Subcutaneous abdominal adipose tissue (tissue), 5 donors: ENCODE measurements around the gene C11orf21.

Source experiments
- H3K27ac ChIP-seq: one replicate; pipeline ENCODE4 v1.7.0; 2013; ENCODE audit warnings: low read depth, mild to moderate bottlenecking, inconsistent platforms, low read length, moderate library complexity
- H3K27me3 ChIP-seq, 5 donors: one replicate each; pipeline ENCODE4 v1.7.0; 2013; ENCODE audit warnings: low read length in 5 of 5, inconsistent platforms in 1 of 5; ENCODE audit not compliant: control insufficient read depth in 5 of 5, insufficient read depth in 4 of 5
- H3K36me3 ChIP-seq, 5 donors: one replicate each; pipeline ENCODE4 v1.7.0; 2013; ENCODE audit warnings: low read length in 5 of 5; ENCODE audit not compliant: control insufficient read depth in 5 of 5, insufficient read depth in 5 of 5
- H3K4me1 ChIP-seq, 5 donors: one replicate each; pipeline ENCODE4 v1.7.0; 2013; ENCODE audit warnings: low read length in 5 of 5, mild to moderate bottlenecking in 3 of 5, moderate library complexity in 1 of 5; ENCODE audit not compliant: control insufficient read depth in 5 of 5, insufficient read depth in 5 of 5
- H3K4me3 ChIP-seq, 5 donors: one replicate each; pipeline ENCODE4 v1.7.0; 2013; ENCODE audit warnings: low read length in 5 of 5, low read depth in 1 of 5
- H3K9ac ChIP-seq, 5 donors: one replicate each; pipeline ENCODE4 v1.7.0; 2013; ENCODE audit warnings: low read length in 5 of 5, mild to moderate bottlenecking in 4 of 5, moderate library complexity in 3 of 5
- H3K9me3 ChIP-seq, 5 donors: one replicate each; pipeline ENCODE4 v1.7.0; 2013; ENCODE audit warnings: low read length in 5 of 5; ENCODE audit not compliant: control insufficient read depth in 5 of 5
- donor health status: healthy.
- donor health status: healthy.
- donor health status: healthy.
- donor health status: healthy.
- donor health status: healthy.

The C11orf21 gene

GRCh38 chr11:2315395-2316168, 13.9 kb upstream of the C11orf21 start:
- Histone ChIP-seq H3K4me3 (peak overlapping the region in 2 of 5 donors; percentile 37 to 46), H3K27me3 (no peaks in the 10 kb centered on the region), H3K4me1 (peaks cover 2 to 47% (median 36%) of the 10 kb centered on the region in 5 donors), H3K9ac (peak overlapping the region in 2 of 5 donors; percentile 34 to 63), H3K27ac (peak overlapping the region; percentile 78), H3K9me3 (peaks cover 0 to 8% (median 6%) of the 10 kb centered on the region in 5 donors), H3K36me3 (no peaks in the 10 kb centered on the region)

- H3K4me1 ChIP-seq: peaks cover 2 to 41% (median 36%) of the 10 kb centered on the region in 5 donors
- no peaks in the 10 kb centered on the region for H3K27me3 ChIP-seq
- no peaks in the 10 kb centered on the region for H3K36me3 ChIP-seq
- H3K4me3 ChIP-seq: peak overlapping the region in 2 of 5 donors; percentile 37 to 46
- peak overlapping the region; percentile 78 for H3K27ac ChIP-seq
- H3K9ac ChIP-seq: peak overlapping the region in 4 of 5 donors; percentile 5 to 63 (median 32)
- peaks cover 0 to 8% (median 6%) of the 10 kb centered on the region in 5 donors for H3K9me3 ChIP-seq
Measured at GRCh38 chr11:2314525-2315394, 13.0 kb upstream of the C11orf21 start.

GRCh38 chr11:2314136-2314524, 12.4 kb upstream of the C11orf21 start:
- peaks cover 2 to 41% (median 36%) of the 10 kb centered on the region in 5 donors for H3K4me1 ChIP-seq
- H3K9ac ChIP-seq: peak overlapping the region in 3 of 5 donors; percentile 5 to 43 (median 30)
- H3K36me3 ChIP-seq: no peaks in the 10 kb centered on the region
- no peaks in the 10 kb centered on the region for H3K27me3 ChIP-seq
- peaks cover 0 to 8% (median 6%) of the 10 kb centered on the region in 5 donors for H3K9me3 ChIP-seq
- H3K4me3 ChIP-seq: peak overlapping the region in 1 of 5 donors; percentile 40
- peak overlapping the region; percentile 78 for H3K27ac ChIP-seq

- peak overlapping the region; percentile 78 for H3K27ac ChIP-seq
- H3K27me3 ChIP-seq: no peaks in the 10 kb centered on the region
- H3K9ac ChIP-seq: no peak overlapping the region
- H3K4me3 ChIP-seq: no peak overlapping the region
- H3K4me1 ChIP-seq: peaks cover 2 to 41% (median 36%) of the 10 kb centered on the region in 5 donors
- no peaks in the 10 kb centered on the region for H3K36me3 ChIP-seq
- H3K9me3 ChIP-seq: peaks cover 0 to 8% (median 6%) of the 10 kb centered on the region in 5 donors
Measured at GRCh38 chr11:2313051-2313951, 11.6 kb upstream of the C11orf21 start.

- Histone ChIP-seq H3K4me3 (no peak overlapping the region), H3K9me3 (peaks cover 0 to 2% (median under 1%) of the 10 kb centered on the region in 5 donors), H3K27ac (peak overlapping the region; percentile 60), H3K9ac (peak overlapping the region in 2 of 5 donors; percentile 17 to 36), H3K36me3 (no peaks in the 10 kb centered on the region), H3K27me3 (no peaks in the 10 kb centered on the region), H3K4me1 (peaks cover 2 to 45% (median 39%) of the 10 kb centered on the region in 5 donors)
Measured at GRCh38 chr11:2312232-2313042, 10.7 kb upstream of the C11orf21 start.

GRCh38 chr11:2311353-2312133, 9.8 kb upstream of the C11orf21 start:
- Histone ChIP-seq H3K9ac (peak overlapping the region in 3 of 5 donors; percentile 8 to 36 (median 17)), H3K27ac (peak overlapping the region; percentile 60), H3K36me3 (no peaks in the 10 kb centered on the region), H3K27me3 (no peaks in the 10 kb centered on the region), H3K9me3 (no peaks in the 10 kb centered on the region), H3K4me3 (no peak overlapping the region), H3K4me1 (peaks cover 4 to 52% (median 47%) of the 10 kb centered on the region in 5 donors)

- Histone ChIP-seq H3K36me3 (no peaks in the 10 kb centered on the region), H3K9me3 (no peaks in the 10 kb centered on the region), H3K4me1 (peaks cover 6 to 58% (median 54%) of the 10 kb centered on the region in 5 donors), H3K27ac (peak overlapping the region; percentile 60), H3K4me3 (no peak overlapping the region), H3K9ac (no peak overlapping the region), H3K27me3 (no peaks in the 10 kb centered on the region)
Measured at GRCh38 chr11:2310786-2311352, 9.2 kb upstream of the C11orf21 start.

GRCh38 chr11:2310073-2310785, 8.5 kb upstream of the C11orf21 start:
- no peak overlapping the region for H3K4me3 ChIP-seq
- peaks cover 10 to 58% (median 55%) of the 10 kb centered on the region in 5 donors for H3K4me1 ChIP-seq
- no peak overlapping the region for H3K27ac ChIP-seq

More at GRCh38 chr11:2310073-2310785, 8.5 kb upstream of the C11orf21 start:
- Histone ChIP-seq H3K36me3 (no peaks in the 10 kb centered on the region), H3K27me3 (no peaks in the 10 kb centered on the region), H3K9ac (no peak overlapping the region), H3K9me3 (no peaks in the 10 kb centered on the region)
